CD4-positive, alpha-beta T cell (primary cell): ENCODE measurements around the gene GAREM2. TPM values are rescaled to one million over a fixed set of nuclear protein-coding genes. Genes with fewer than 3 reads are reported as not detected.

ENCODE experiments used
- ATAC-seq: fragments of 200-7000 bp; cut with Tn5 transposase; one replicate; pipeline ENCODE4 v1.10.0; 2022; ENCODE audit warnings: mild to moderate bottlenecking; ENCODE audit not compliant: poor library complexity
- CTCF ChIA-PET: fragments of 350-600 bp; sonication (Branson Sonifier 250); formaldehyde crosslinking; loops from one replicate; lab custom pipeline; 2021; ENCODE audit warnings: antibody characterized with exemption, inconsistent platforms; lab: Charles Lee
- POLR2A ChIA-PET: fragments of 350-600 bp; sonication (Branson Sonifier 250); formaldehyde crosslinking; loops from one replicate; lab custom pipeline; 2021; ENCODE audit warnings: antibody characterized with exemption, inconsistent platforms; lab: Charles Lee
- DNase-seq, 14 experiments: peaks; one replicate each; pipeline ENCODE4 v3.0.0-alpha.2; 2013 to 2020; ENCODE audit warnings: mixed read lengths in 2 of 14
- H3K27ac ChIP-seq, 2 donors: one replicate each; pipeline versions ENCODE4 v1.5.1 to v1.7.0; 2013; ENCODE audit warnings: low read length in 2 of 2, low read depth in 1 of 2, mild to moderate bottlenecking in 1 of 2
- H3K27me3 ChIP-seq, 2 experiments: 1 replicate in 1 of 2; 2 replicates in 1 of 2; pipeline versions ENCODE4 v1.6.1 to v1.7.0; 2013; ENCODE audit warnings: low read length in 2 of 2, control low read depth in 1 of 2, mild to moderate bottlenecking in 1 of 2, moderate library complexity in 1 of 2; ENCODE audit not compliant: insufficient read depth in 2 of 2, control insufficient read depth in 1 of 2
- H3K36me3 ChIP-seq: one replicate; pipeline ENCODE4 v1.6.1; 2013; ENCODE audit warnings: low read length, control low read depth; ENCODE audit not compliant: insufficient read depth
- H3K4me1 ChIP-seq: one replicate; pipeline ENCODE4 v1.6.1; 2013; ENCODE audit warnings: low read length, control low read depth; ENCODE audit not compliant: insufficient read depth
- H3K4me3 ChIP-seq: one replicate; pipeline ENCODE4 v1.5.1; 2013; ENCODE audit warnings: mild to moderate bottlenecking, low read length, moderate library complexity
- H3K9me3 ChIP-seq, 2 experiments: 1 replicate in 1 of 2; 2 replicates in 1 of 2; pipeline versions ENCODE4 v1.6.1 to v1.7.0; 2013; ENCODE audit warnings: low read length in 2 of 2, mild to moderate bottlenecking in 2 of 2, control low read depth in 1 of 2, moderate library complexity in 1 of 2; ENCODE audit not compliant: control insufficient read depth in 1 of 2, insufficient read depth in 1 of 2
- H3K27ac Mint-ChIP-seq: one replicate; pipeline ENCODE4 v1.8.0; 2020; ENCODE audit warnings: mixed read lengths
- H3K27me3 Mint-ChIP-seq: one replicate; pipeline ENCODE4 v1.8.0; 2021; ENCODE audit warnings: mixed read lengths
- H3K36me3 Mint-ChIP-seq: one replicate; pipeline ENCODE4 v1.8.0; 2021; ENCODE audit warnings: low read depth, mixed read lengths
- H3K4me1 Mint-ChIP-seq: one replicate; pipeline ENCODE4 v1.8.0; 2021; ENCODE audit warnings: low read depth, mixed read lengths
- H3K4me3 Mint-ChIP-seq: one replicate; pipeline ENCODE4 v1.8.0; 2020; ENCODE audit warnings: mild to moderate bottlenecking, mixed read lengths
- H3K9me3 Mint-ChIP-seq: one replicate; pipeline ENCODE4 v1.8.0; 2020; ENCODE audit warnings: mixed read lengths
- intact Hi-C, 2 experiments: fragments of 100-400 bp; cut with DNase I in 1 of 2; cut with micrococcal nuclease in 1 of 2; formaldehyde crosslinking; loops; one replicate each; pipeline versions ENCODE4 v1.15.1 to v1.9.0; 2023 to 2025; cut with DNase I, micrococcal nuclease
- total RNA-seq, 174 experiments: library from RNA in 2 of 174; stranded (reverse) in 2 of 174; gene quantifications; one replicate each; pipeline ENCODE4 v1.2.3 and lab custom pipeline; 2021 to 2026
- TF ChIP-seq, protein P1 (sequence below): fragments of 200-600 bp; IDR thresholded peaks from one replicate; pipeline ENCODE4 v1.8.0; 2022; ENCODE audit warnings: antibody characterized with exemption, mild to moderate bottlenecking

Gene GAREM2
- total RNA-seq, 2 experiments from 2014 or later, result 4.3 to 7.3 TPM

DNA sequence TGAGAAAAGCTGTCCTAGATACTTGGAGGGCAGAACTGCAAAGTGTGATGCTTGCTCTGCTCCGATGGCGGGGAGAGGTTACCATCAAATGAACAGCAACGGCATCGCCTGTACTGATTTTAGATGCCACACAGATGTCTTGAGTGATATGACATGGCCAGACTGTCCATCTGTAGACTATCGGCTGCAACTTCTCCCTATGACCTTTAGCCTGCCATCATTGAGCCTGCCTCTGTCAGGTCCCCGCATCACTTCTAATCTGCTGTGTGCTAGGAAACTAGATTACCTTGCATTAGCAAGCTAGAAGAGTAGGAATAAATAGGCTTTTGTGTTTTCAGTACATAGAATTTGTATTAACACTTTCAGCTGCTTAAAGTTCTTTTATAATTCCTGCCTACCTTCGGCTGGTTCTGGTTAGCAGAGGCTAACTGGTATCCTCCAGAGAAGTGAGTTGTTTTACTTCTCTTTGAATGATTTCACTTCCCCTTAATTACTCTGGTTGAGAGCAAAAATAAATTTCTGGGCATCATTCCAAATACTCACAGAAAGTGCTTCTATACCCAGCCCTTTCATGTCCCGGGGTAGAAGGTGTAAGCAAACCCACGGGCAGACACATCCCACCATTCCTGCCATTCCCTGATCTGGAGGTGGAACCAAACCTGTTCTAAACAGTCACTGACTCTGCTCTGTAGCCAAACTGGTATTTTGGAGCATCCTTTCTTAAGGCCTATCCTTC, 24.0 kb downstream of the GAREM2 start:
- Mint-ChIP-seq H3K4me3 (no peak overlapping the region), H3K9me3 (no peaks in the 10 kb centered on the region), H3K4me1 (no peaks in the 10 kb centered on the region), H3K27ac (no peak overlapping the region), H3K36me3 (peaks cover 93% of the 10 kb centered on the region), H3K27me3 (no peaks in the 10 kb centered on the region)
- Histone ChIP-seq H3K4me3 (no peak overlapping the region), H3K27me3 (no peaks in the 10 kb centered on the region), H3K9me3 (no peaks in the 10 kb centered on the region), H3K4me1 (no peaks in the 10 kb centered on the region), H3K36me3 (peaks cover 85% of the 10 kb centered on the region), H3K27ac (no peak overlapping the region)
- ATAC-seq (no peak), DNase-seq (no peak)
- CTCF ChIA-PET, result no interaction called here
- POLR2A ChIA-PET, result no interaction called here
- TF ChIP-seq, protein P1, sequence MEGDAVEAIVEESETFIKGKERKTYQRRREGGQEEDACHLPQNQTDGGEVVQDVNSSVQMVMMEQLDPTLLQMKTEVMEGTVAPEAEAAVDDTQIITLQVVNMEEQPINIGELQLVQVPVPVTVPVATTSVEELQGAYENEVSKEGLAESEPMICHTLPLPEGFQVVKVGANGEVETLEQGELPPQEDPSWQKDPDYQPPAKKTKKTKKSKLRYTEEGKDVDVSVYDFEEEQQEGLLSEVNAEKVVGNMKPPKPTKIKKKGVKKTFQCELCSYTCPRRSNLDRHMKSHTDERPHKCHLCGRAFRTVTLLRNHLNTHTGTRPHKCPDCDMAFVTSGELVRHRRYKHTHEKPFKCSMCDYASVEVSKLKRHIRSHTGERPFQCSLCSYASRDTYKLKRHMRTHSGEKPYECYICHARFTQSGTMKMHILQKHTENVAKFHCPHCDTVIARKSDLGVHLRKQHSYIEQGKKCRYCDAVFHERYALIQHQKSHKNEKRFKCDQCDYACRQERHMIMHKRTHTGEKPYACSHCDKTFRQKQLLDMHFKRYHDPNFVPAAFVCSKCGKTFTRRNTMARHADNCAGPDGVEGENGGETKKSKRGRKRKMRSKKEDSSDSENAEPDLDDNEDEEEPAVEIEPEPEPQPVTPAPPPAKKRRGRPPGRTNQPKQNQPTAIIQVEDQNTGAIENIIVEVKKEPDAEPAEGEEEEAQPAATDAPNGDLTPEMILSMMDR, result no peak
- intact Hi-C loops, result no loop called here

DNA sequence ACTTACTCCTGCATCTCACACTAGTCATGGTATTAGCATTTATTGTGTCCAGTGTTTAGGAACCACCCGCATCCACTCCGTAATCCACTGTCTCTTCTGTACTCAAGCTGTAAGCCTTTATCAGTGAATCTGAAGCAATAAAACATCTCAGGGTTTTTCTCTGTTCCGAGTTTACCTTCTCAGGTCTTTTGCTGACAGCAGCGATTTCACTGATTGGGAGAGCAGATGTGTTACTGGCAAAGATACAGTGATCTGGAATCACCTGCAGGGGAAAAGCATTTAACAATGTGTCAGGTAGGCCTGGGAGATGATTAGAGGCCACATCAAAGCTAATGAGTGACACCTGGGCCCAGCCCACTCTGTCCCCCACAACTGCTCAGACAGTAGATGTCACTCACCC, 24.6 kb downstream of the GAREM2 start:
- no peak for DNase-seq
- Mint-ChIP-seq H3K36me3 (peaks cover 94% of the 10 kb centered on the region), H3K9me3 (no peaks in the 10 kb centered on the region), H3K27me3 (no peaks in the 10 kb centered on the region), H3K4me1 (no peaks in the 10 kb centered on the region), H3K27ac (no peak overlapping the region), H3K4me3 (no peak overlapping the region)
- no peaks in the 10 kb centered on the region for H3K9me3 ChIP-seq
- H3K27me3 ChIP-seq, result no peaks in the 10 kb centered on the region
- ChIA-PET CTCF (no interaction called here), POLR2A (no interaction called here)
- H3K27ac ChIP-seq, result no peak overlapping the region
- intact Hi-C loops, result no loop called here
- no peaks in the 10 kb centered on the region for H3K4me1 ChIP-seq
- H3K4me3 ChIP-seq, result no peak overlapping the region
- H3K36me3 ChIP-seq, result peaks cover 87% of the 10 kb centered on the region
- ATAC-seq, result no peak
- TF ChIP-seq, protein P1, result no peak

DNA sequence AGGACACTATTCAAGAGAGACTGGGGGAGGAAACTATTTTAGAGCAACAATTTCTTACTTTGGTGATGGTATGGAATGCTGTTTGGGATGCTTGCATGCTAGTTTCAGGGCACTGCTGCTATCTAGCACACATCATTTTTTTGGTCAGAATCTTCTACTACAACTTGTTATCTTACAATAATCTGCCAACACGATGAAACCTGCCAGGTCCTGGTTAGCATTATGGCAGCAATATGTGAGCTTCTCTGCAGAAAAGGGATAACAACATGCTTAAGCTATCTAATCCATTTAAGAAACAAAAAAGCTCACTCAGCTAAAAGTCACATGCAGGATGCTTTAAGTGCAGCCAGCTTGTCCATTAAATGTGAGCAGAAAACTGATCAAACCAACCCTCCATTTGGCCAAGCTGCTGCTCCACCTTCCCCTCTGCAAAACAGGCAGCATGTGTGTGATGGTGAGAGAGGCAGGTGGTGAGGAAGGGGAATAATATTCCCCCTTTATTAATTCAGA, 30.1 kb downstream of the GAREM2 start:
- CTCF ChIA-PET, result interaction anchor here (0.6 kb wide), 1 partner anchor 1463 kb away, joined by 3 read pairs; no protein-coding TSS in a partner anchor
- intact Hi-C loops, result no loop called here
- ATAC-seq, result no peak
- no peaks in the 10 kb centered on the region for H3K9me3 Mint-ChIP-seq
- no peak overlapping the region for H3K4me3 Mint-ChIP-seq
- DNase-seq, result no peak
- H3K4me1 ChIP-seq, result no peaks in the 10 kb centered on the region
- peaks cover 88% of the 10 kb centered on the region for H3K36me3 Mint-ChIP-seq
- no peak overlapping the region for H3K4me3 ChIP-seq
- peaks cover 79% of the 10 kb centered on the region for H3K36me3 ChIP-seq
- TF ChIP-seq, protein P1, result no peak
- no peaks in the 10 kb centered on the region for H3K27me3 Mint-ChIP-seq
- H3K27ac Mint-ChIP-seq, result no peak overlapping the region
- no peak overlapping the region for H3K27ac ChIP-seq
- POLR2A ChIA-PET, result no interaction called here
- H3K9me3 ChIP-seq, result no peaks in the 10 kb centered on the region
- H3K27me3 ChIP-seq, result no peaks in the 10 kb centered on the region
- no peaks in the 10 kb centered on the region for H3K4me1 Mint-ChIP-seq
